MCF 10A (cell line): ENCODE data around the gene HLCS. TPM values are rescaled to one million over a fixed set of nuclear protein-coding genes. Genes with fewer than 3 reads are reported as not detected.

Experiments
- BruUV-seq: library from RNA; stranded (reverse); fragments of 400-500 nt; replicated peaks from 2 replicates; lab custom pipeline; 2021; lab: Mats Ljungman, UMichigan
- CTCF ChIA-PET: fragments of 300-600 bp; sonication (Branson Sonifier 250); formaldehyde crosslinking; extraction: SDS; loops from one replicate; lab custom pipeline; 2021; ENCODE audit warnings: antibody characterized with exemption, inconsistent platforms; lab: Yijun Ruan, JAX
- POLR2A ChIA-PET: fragments of 300-600, 350-650 bp; sonication (Branson Sonifier 250); formaldehyde crosslinking; extraction: SDS; loops from one replicate; lab custom pipeline; 2020; ENCODE audit warnings: antibody characterized with exemption, inconsistent platforms; lab: Yijun Ruan, JAX
- DNase-seq: peaks from one replicate; pipeline ENCODE4 v3.0.0-alpha.2; 2018; ENCODE audit not compliant: unreplicated experiment
- H3K27ac Mint-ChIP-seq: one replicate; pipeline ENCODE4 v1.8.0; 2022; ENCODE audit warnings: mild to moderate bottlenecking, low read depth, mixed read lengths; ENCODE audit not compliant: unreplicated experiment
- H3K27me3 Mint-ChIP-seq: one replicate; pipeline ENCODE4 v1.8.0; 2022; ENCODE audit warnings: mixed read lengths; ENCODE audit not compliant: insufficient read depth, unreplicated experiment
- H3K36me3 Mint-ChIP-seq: one replicate; pipeline ENCODE4 v1.8.0; 2022; ENCODE audit warnings: mild to moderate bottlenecking, moderate library complexity, mixed read lengths; ENCODE audit not compliant: insufficient read depth, unreplicated experiment
- H3K4me1 Mint-ChIP-seq: one replicate; pipeline ENCODE4 v1.8.0; 2022; ENCODE audit warnings: mixed read lengths; ENCODE audit not compliant: insufficient read depth, unreplicated experiment
- H3K4me3 Mint-ChIP-seq: one replicate; pipeline ENCODE4 v1.8.0; 2022; ENCODE audit warnings: mild to moderate bottlenecking, moderate library complexity, mixed read lengths; ENCODE audit not compliant: unreplicated experiment
- H3K9me3 Mint-ChIP-seq: one replicate; pipeline ENCODE4 v1.8.0; 2022; ENCODE audit warnings: mixed read lengths; ENCODE audit not compliant: unreplicated experiment
- CTCF ChIP-seq: fragments of 200-600 bp; IDR thresholded peaks from one replicate; pipeline ENCODE4 v1.8.0; 2022; ENCODE audit warnings: antibody characterized with exemption, mild to moderate bottlenecking; ENCODE audit not compliant: unreplicated experiment
- intact Hi-C: fragments of 100-400 bp; cut with micrococcal nuclease; formaldehyde crosslinking; loops from 2 replicates; pipeline ENCODE4 v1.14.1; 2022
- total RNA-seq: library from RNA; stranded (reverse); gene quantifications from 2 replicates; pipeline ENCODE4 v1.2.3, GENCODE V29; 2022

Gene HLCS
- total RNA-seq, 1 experiment from 2014 or later = 46.1 TPM

- BruUV-seq = no TSS peak
- H3K27ac Mint-ChIP-seq = no peak overlapping the region
- H3K9me3 Mint-ChIP-seq = no peaks in the 10 kb centered on the region
- no peaks in the 10 kb centered on the region for H3K27me3 Mint-ChIP-seq
- no peak overlapping the region for H3K4me3 Mint-ChIP-seq
- H3K4me1 Mint-ChIP-seq = peaks cover 8% of the 10 kb centered on the region
- CTCF ChIA-PET = interaction anchor here (0.6 to 10.0 kb wide), 18 partner anchors 9 to 510 kb away, joined by 3 to 83 read pairs (median 4); no protein-coding TSS in a partner anchor
- peaks cover 28% of the 10 kb centered on the region for H3K36me3 Mint-ChIP-seq
- intact Hi-C loops = loop anchor here (1.0 kb wide), 2 partner anchors 423 to 507 kb away; no protein-coding TSS in a partner anchor
- no peak for DNase-seq
- TF ChIP-seq CTCF = no peak
- POLR2A ChIA-PET = no interaction called here
Measured at GRCh38 chr21:36926989-36927718, 39.3 kb downstream of the HLCS start.

GRCh38 chr21:36923270-36923669 lies 43.2 kb downstream of the HLCS start:
- intact Hi-C loops = no loop called here
- ChIA-PET CTCF (interaction anchor here (1.1 to 10.0 kb wide), 4 partner anchors 15 to 419 kb away, joined by 4 to 83 read pairs (median 38); no protein-coding TSS in a partner anchor), POLR2A (interaction anchor here (0.5 to 0.7 kb wide), 3 partner anchors 42 to 368 kb away, joined by 3 to 4 read pairs (median 3); no protein-coding TSS in a partner anchor)

GRCh38 chr21:36922861-36923260 lies 43.6 kb downstream of the HLCS start:
- CTCF ChIA-PET = interaction anchor here (1.0 to 10.0 kb wide), 2 partner anchors 292 to 420 kb away, joined by 5 to 70 read pairs; no protein-coding TSS in a partner anchor
- H3K4me1 Mint-ChIP-seq = no peaks in the 10 kb centered on the region
- no peak overlapping the region for H3K4me3 Mint-ChIP-seq
- POLR2A ChIA-PET = interaction anchor here (0.5 to 0.6 kb wide), 2 partner anchors 261 to 367 kb away, joined by 3 read pairs; no protein-coding TSS in a partner anchor
- no peak overlapping the region for H3K27ac Mint-ChIP-seq
- TF ChIP-seq CTCF = no peak
- peaks cover 21% of the 10 kb centered on the region for H3K36me3 Mint-ChIP-seq
- H3K9me3 Mint-ChIP-seq = no peaks in the 10 kb centered on the region
- no peaks in the 10 kb centered on the region for H3K27me3 Mint-ChIP-seq
- intact Hi-C loops = no loop called here
- no peak for DNase-seq
- BruUV-seq = no TSS peak

More at GRCh38 chr21:36923270-36923669, 43.2 kb downstream of the HLCS start:
- DNase-seq = no peak
- Mint-ChIP-seq H3K4me1 (no peaks in the 10 kb centered on the region), H3K4me3 (no peak overlapping the region), H3K36me3 (peaks cover 21% of the 10 kb centered on the region), H3K27me3 (no peaks in the 10 kb centered on the region), H3K27ac (no peak overlapping the region), H3K9me3 (no peaks in the 10 kb centered on the region)
- BruUV-seq = no TSS peak
- no peak for TF ChIP-seq CTCF

GRCh38 chr21:36918291-36918690 lies 48.2 kb downstream of the HLCS start:
- POLR2A ChIA-PET = interaction anchor here (1.6 to 2.0 kb wide), 3 partner anchors 71 to 288 kb away, joined by 5 read pairs; no protein-coding TSS in a partner anchor
- no TSS peak for BruUV-seq
- peaks cover 11% of the 10 kb centered on the region for H3K36me3 Mint-ChIP-seq
- intact Hi-C loops = loop anchor here (10.0 kb wide), 1 partner anchor 133 kb away; no protein-coding TSS in a partner anchor
- peaks cover 4% of the 10 kb centered on the region for H3K4me1 Mint-ChIP-seq
- H3K27ac Mint-ChIP-seq = no peak overlapping the region
- H3K27me3 Mint-ChIP-seq = no peaks in the 10 kb centered on the region
- CTCF ChIA-PET = interaction anchor here (0.6 to 4.1 kb wide), 18 partner anchors 10 to 496 kb away, joined by 3 to 60 read pairs (median 4); no protein-coding TSS in a partner anchor
- H3K9me3 Mint-ChIP-seq = no peaks in the 10 kb centered on the region
- no peak for DNase-seq
- no peak overlapping the region for H3K4me3 Mint-ChIP-seq
- TF ChIP-seq CTCF = no peak
